ENCODE data around the gene CEL.
"Not testable (repeated sequence)": the region's sequence is repeated elsewhere in the genome, so short reads cannot be mapped to it uniquely, and the experiment has no call there.

CEL gene

GRCh38 chr9:133090752-133091385, 29.1 kb downstream of the CEL start:
- no peak for TF ChIP-seq CTCF (IDR thresholded peaks at IDR 0.05; ENCODE audit: low read depth, low read length)
- no peak overlapping the region for H3K4me3 ChIP-seq (replicated peaks in 1 of 2; ENCODE audit: low read depth in 2 of 2, low read length in 2 of 2)
- no peak for DNase-seq (ENCODE audit: low read depth in 2 of 2)

GRCh38 chr9:133094351-133094750, 32.6 kb downstream of the CEL start:
- not testable (repeated sequence) for H3K4me3 ChIP-seq (replicated peaks in 1 of 2; ENCODE audit: low read depth in 2 of 2, low read length in 2 of 2); DNase-seq (ENCODE audit: low read depth in 2 of 2)

GRCh38 chr9:133094842-133095393, 33.1 kb downstream of the CEL start:
- TF ChIP-seq CTCF (IDR thresholded peaks at IDR 0.05; ENCODE audit: low read depth, low read length), result no peak

GRCh38 chr9:133098104-133098754, 36.4 kb downstream of the CEL start:
- no peak for DNase-seq (ENCODE audit: low read depth in 2 of 2)
- no peak overlapping the region for H3K4me3 ChIP-seq (replicated peaks in 1 of 2; ENCODE audit: low read depth in 2 of 2, low read length in 2 of 2)
- no peak for TF ChIP-seq CTCF (IDR thresholded peaks at IDR 0.05; ENCODE audit: low read depth, low read length)

More at GRCh38 chr9:133094842-133095393, 33.1 kb downstream of the CEL start:
- no peak overlapping the region for H3K4me3 ChIP-seq (replicated peaks in 1 of 2; ENCODE audit: low read depth in 2 of 2, low read length in 2 of 2)
- no peak for DNase-seq (ENCODE audit: low read depth in 2 of 2)

GRCh38 chr9:133098871-133099270, 37.1 kb downstream of the CEL start:
- no peak for TF ChIP-seq CTCF (IDR thresholded peaks at IDR 0.05; ENCODE audit: low read depth, low read length)
- no peak overlapping the region for H3K4me3 ChIP-seq (replicated peaks in 1 of 2; ENCODE audit: low read depth in 2 of 2, low read length in 2 of 2)
- DNase-seq (ENCODE audit: low read depth in 2 of 2), result no peak

- H3K4me3 ChIP-seq (replicated peaks in 1 of 2; ENCODE audit: low read depth in 2 of 2, low read length in 2 of 2), result no peak overlapping the region
- DNase-seq (ENCODE audit: low read depth in 2 of 2), result no peak
- TF ChIP-seq CTCF (IDR thresholded peaks at IDR 0.05; ENCODE audit: low read depth, low read length), result no peak
Observed at GRCh38 chr9:133099726-133100505, 38.1 kb downstream of the CEL start.

Measured in cardiac fibroblast (primary cell).